Endodermal cell (in vitro differentiated cells): ENCODE results near the gene ANO6. TPM values are rescaled to one million over a fixed set of nuclear protein-coding genes. Genes with fewer than 3 reads are reported as not detected.

Experiments used
- DNase-seq: peaks from one replicate; pipeline ENCODE4 v3.0.0-alpha.2; 2017
- H3K27ac ChIP-seq: 2 replicates; pipeline ENCODE4 v1.5.1; 2013; ENCODE audit warnings: mild to moderate bottlenecking, low read depth, low read length, moderate library complexity
- H3K27me3 ChIP-seq: 2 replicates; pipeline ENCODE4 v1.6.1; 2013; ENCODE audit warnings: mild to moderate bottlenecking, low read length, moderate library complexity; ENCODE audit not compliant: insufficient read depth, control insufficient read depth, poor library complexity, severe bottlenecking
- H3K36me3 ChIP-seq: 2 replicates; pipeline ENCODE4 v1.7.0; 2013; ENCODE audit warnings: mild to moderate bottlenecking, low read length, moderate library complexity; ENCODE audit not compliant: control insufficient read depth, insufficient read depth
- H3K4me1 ChIP-seq: one replicate; pipeline ENCODE4 v1.7.0; 2013; ENCODE audit warnings: low read length; ENCODE audit not compliant: control insufficient read depth, insufficient read depth
- H3K4me3 ChIP-seq: 2 replicates; pipeline ENCODE4 v1.5.1; 2013; ENCODE audit warnings: mild to moderate bottlenecking, low read length, moderate library complexity
- H3K9ac ChIP-seq: 2 replicates; pipeline ENCODE4 v1.6.1; 2013; ENCODE audit warnings: mild to moderate bottlenecking, low read length, moderate library complexity; ENCODE audit not compliant: poor library complexity, severe bottlenecking; ENCODE audit errors: extremely low read depth
- H3K9me3 ChIP-seq: 2 replicates; pipeline ENCODE4 v1.6.1; 2013; ENCODE audit warnings: mild to moderate bottlenecking, low read length, moderate library complexity; ENCODE audit not compliant: control insufficient read depth
- H3K27ac Mint-ChIP-seq: 2 replicates; pipeline ENCODE4 v1.8.0; 2020; ENCODE audit warnings: mixed read lengths
- H3K27me3 Mint-ChIP-seq: 2 replicates; pipeline ENCODE4 v1.8.0; 2021; ENCODE audit warnings: mild to moderate bottlenecking, mixed read lengths; ENCODE audit not compliant: insufficient read depth
- H3K36me3 Mint-ChIP-seq: 2 replicates; pipeline ENCODE4 v1.8.0; 2020; ENCODE audit warnings: low read depth, mixed read lengths
- H3K4me1 Mint-ChIP-seq: 2 replicates; pipeline ENCODE4 v1.8.0; 2020; ENCODE audit warnings: mixed read lengths
- H3K4me3 Mint-ChIP-seq: 2 replicates; pipeline ENCODE4 v1.8.0; 2020; ENCODE audit warnings: mild to moderate bottlenecking, moderate library complexity, mixed read lengths
- H3K9me3 Mint-ChIP-seq: 2 replicates; pipeline ENCODE4 v1.8.0; 2020; ENCODE audit warnings: mild to moderate bottlenecking, mixed read lengths
- WGBS, 2 experiments: methylation state at CpG; one replicate each; pipeline versions ENCODE4 v1.1.5 to v1.1.7; 2013; ENCODE audit warnings: missing lambda C conversion rate in 2 of 2, mixed read lengths in 1 of 2; ENCODE audit not compliant: insufficient coverage in 1 of 2, insufficient read length in 1 of 2; 5-methylcytosine and 5-hydroxymethylcytosine counted together
- total RNA-seq, 2 donors: library from RNA; stranded (reverse); fragmentation: NEBNext Ultra II Directional in 1 of 2; extraction: Animal tissue kit (Norgen Biotek cat#: 25700) in 1 of 2; gene quantifications; 2 replicates in 1 of 2; 3 replicates in 1 of 2; pipeline ENCODE4 v1.2.1, GENCODE V29; 2021
- TF ChIP-seq, protein P1 (sequence below): fragments of 200-600 bp; sonication (generic); conservative IDR thresholded peaks from 2 replicates; pipeline ENCODE4 v1.5.0; 2021; ENCODE audit warnings: antibody characterized with exemption, mild to moderate bottlenecking

ANO6 gene
- total RNA-seq, 2 donors from 2014 or later = 53.5 to 55.2 TPM

DNA sequence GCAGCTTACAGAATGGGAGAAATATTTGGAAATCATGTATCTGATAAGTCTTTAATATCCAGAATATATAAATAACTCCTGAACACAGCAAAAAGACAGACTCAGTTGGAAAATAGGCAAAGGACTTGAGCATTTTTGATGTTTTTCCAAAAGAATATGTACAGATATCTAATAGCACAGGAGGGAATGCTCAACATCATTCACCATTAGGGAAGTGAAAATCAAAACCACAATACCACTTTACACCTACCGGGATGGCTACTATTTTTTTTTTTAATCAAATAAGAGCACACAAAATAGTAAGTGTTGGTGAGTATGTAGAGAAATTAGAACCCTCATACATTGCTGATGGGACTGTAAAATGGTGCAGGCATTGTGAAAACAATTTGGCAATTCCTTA lies 75.6 kb downstream of the ANO6 start:
- Histone ChIP-seq H3K27me3 (no peaks in the 10 kb centered on the region), H3K9me3 (peaks cover 7% of the 10 kb centered on the region), H3K36me3 (peaks cover 4% of the 10 kb centered on the region), H3K4me3 (no peak overlapping the region), H3K9ac (no peak overlapping the region), H3K4me1 (peaks cover under 1% of the 10 kb centered on the region), H3K27ac (no peak overlapping the region)
- Mint-ChIP-seq H3K4me1 (peaks cover 24% of the 10 kb centered on the region), H3K27ac (no peak overlapping the region), H3K4me3 (no peak overlapping the region), H3K9me3 (no peaks in the 10 kb centered on the region), H3K36me3 (peaks cover 8% of the 10 kb centered on the region), H3K27me3 (no peaks in the 10 kb centered on the region)
- no peak for DNase-seq
- TF ChIP-seq, protein P1, sequence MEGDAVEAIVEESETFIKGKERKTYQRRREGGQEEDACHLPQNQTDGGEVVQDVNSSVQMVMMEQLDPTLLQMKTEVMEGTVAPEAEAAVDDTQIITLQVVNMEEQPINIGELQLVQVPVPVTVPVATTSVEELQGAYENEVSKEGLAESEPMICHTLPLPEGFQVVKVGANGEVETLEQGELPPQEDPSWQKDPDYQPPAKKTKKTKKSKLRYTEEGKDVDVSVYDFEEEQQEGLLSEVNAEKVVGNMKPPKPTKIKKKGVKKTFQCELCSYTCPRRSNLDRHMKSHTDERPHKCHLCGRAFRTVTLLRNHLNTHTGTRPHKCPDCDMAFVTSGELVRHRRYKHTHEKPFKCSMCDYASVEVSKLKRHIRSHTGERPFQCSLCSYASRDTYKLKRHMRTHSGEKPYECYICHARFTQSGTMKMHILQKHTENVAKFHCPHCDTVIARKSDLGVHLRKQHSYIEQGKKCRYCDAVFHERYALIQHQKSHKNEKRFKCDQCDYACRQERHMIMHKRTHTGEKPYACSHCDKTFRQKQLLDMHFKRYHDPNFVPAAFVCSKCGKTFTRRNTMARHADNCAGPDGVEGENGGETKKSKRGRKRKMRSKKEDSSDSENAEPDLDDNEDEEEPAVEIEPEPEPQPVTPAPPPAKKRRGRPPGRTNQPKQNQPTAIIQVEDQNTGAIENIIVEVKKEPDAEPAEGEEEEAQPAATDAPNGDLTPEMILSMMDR = no peak
- WGBS, 2 experiments = no CpG with 5 or more reads among the region's 1 CpG

DNA sequence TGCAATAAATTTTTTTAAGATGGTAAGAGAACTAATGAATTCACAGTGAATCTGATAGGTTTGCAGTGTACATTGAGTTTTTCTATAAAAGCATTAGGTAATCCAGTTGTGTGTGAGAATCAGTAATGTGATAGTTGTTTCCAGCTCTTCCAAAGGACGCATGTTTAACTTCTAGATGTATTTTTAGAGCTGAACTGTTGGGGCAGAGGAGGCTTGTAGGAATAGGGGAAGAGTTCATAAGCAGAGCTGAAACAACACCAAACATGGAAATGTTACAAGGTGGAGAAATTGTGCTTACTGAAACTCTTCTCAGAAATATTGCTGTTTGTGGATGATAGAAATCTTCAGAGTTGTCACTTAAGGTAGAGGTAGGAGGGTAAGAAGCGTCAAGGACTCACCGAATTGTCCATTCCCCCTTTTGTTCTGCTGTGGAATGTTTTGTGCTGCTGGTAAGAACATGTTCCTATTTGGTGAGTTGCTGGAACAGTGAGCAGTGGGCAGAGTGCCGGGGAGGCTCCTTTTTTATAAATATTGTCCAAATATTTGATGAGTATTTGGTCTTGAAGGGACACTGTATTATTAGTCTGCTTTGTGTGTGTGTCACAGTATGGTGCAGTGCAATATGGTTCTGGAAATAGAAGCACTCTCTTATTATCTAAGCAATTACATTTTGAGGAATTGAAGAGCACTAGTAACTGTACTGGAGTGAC lies 76.7 kb downstream of the ANO6 start:
- Histone ChIP-seq H3K27ac (no peak overlapping the region), H3K36me3 (no peaks in the 10 kb centered on the region), H3K4me1 (peaks cover 6% of the 10 kb centered on the region), H3K9ac (no peak overlapping the region), H3K27me3 (no peaks in the 10 kb centered on the region), H3K9me3 (peaks cover 7% of the 10 kb centered on the region), H3K4me3 (no peak overlapping the region)
- peak overlapping the region; percentile 19 for H3K27ac Mint-ChIP-seq
- no peaks in the 10 kb centered on the region for H3K9me3 Mint-ChIP-seq
- WGBS, 2 experiments = 86 to 100% methylated on average over 3 to 4 of the region's 4 CpGs
- peaks cover 8% of the 10 kb centered on the region for H3K36me3 Mint-ChIP-seq
- DNase-seq = no peak
- TF ChIP-seq, protein P1 = no peak
- H3K4me1 Mint-ChIP-seq = peaks cover 27% of the 10 kb centered on the region
- no peak overlapping the region for H3K4me3 Mint-ChIP-seq
- H3K27me3 Mint-ChIP-seq = no peaks in the 10 kb centered on the region

DNA sequence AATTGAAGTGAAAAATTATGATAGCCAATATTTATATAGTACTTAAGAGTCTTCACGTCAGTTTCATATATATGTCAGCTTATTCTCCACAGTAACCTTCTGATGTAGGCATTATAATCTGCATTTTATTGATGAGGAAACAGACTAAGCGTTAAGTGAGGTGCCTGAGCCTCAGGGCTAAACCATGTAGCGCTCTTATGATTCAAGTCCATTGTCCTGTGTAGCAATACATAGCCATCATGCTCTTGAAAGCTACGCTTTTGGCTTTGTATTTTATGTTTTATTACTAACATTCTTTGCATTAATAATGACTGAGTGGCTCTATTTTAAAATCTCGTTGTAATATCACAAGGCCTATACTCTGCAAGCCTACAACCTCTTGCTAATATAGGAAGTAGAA lies 79.0 kb downstream of the ANO6 start:
- Histone ChIP-seq H3K9me3 (peaks cover 7% of the 10 kb centered on the region), H3K9ac (no peak overlapping the region), H3K4me1 (peaks cover 15% of the 10 kb centered on the region), H3K27me3 (no peaks in the 10 kb centered on the region), H3K4me3 (no peak overlapping the region), H3K27ac (no peak overlapping the region), H3K36me3 (no peaks in the 10 kb centered on the region)
- Mint-ChIP-seq H3K36me3 (peaks cover 5% of the 10 kb centered on the region), H3K4me1 (peaks cover 45% of the 10 kb centered on the region), H3K27me3 (no peaks in the 10 kb centered on the region), H3K9me3 (no peaks in the 10 kb centered on the region), H3K27ac (no peak overlapping the region), H3K4me3 (no peak overlapping the region)
- 96 to 100% methylated on average over 2 to 5 of the region's 5 CpGs for WGBS, 2 experiments
- no peak for DNase-seq
- TF ChIP-seq, protein P1 = no peak
